DMS79 (cell line): Measurements from ENCODE around the gene KLRK1.
"Not testable (repeated sequence)": the region's sequence is repeated elsewhere in the genome, so short reads cannot be mapped to it uniquely, and the experiment has no call there.

Experiments used
- DNase-seq: peaks from one replicate; lab custom pipeline; 2025; lab: John Stamatoyannopoulos, UW

Gene KLRK1

DNA sequence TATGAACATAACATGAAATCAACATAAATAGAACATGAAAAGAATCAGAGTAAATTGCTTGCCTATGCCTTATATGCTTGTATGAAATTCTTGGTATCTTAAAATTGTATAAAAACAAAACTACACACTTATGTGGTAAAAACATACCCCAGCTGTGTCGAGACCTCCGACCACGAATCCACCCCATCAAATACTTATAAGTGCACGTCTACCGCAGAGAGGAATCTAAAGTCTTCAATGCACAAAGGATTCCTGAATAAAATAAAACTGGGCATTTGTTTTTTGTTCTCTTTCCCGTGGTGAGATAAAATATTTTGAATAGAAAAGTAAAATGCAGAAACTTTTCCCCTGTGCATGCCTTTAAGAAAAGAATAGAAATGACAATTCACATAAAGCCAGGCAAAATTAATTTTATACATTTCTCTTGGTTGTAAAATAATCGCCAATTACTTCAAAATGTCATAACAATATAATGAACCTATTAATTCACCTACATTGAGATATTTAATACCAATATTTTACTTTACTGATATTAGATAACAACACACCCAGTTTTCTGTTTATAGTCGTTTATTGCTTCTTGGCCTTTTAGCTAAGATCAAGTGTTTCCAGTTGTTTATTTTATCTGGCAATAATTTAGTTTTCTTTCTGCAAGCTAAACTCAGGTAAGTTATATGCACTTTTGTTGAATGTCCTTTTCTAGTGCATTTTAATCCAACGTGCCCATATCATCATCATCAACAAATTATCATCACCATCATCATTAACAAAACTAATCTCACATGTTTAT is 1.0 kb downstream of the KLRK1 start:
- DNase-seq = no peak

GRCh38 chr12:10387498-10387897 is 2.3 kb downstream of the KLRK1 start:
- not testable (repeated sequence) for DNase-seq

GRCh38 chr12:10386857-10387256 is 3.0 kb downstream of the KLRK1 start:
- DNase-seq = no peak

DNA sequence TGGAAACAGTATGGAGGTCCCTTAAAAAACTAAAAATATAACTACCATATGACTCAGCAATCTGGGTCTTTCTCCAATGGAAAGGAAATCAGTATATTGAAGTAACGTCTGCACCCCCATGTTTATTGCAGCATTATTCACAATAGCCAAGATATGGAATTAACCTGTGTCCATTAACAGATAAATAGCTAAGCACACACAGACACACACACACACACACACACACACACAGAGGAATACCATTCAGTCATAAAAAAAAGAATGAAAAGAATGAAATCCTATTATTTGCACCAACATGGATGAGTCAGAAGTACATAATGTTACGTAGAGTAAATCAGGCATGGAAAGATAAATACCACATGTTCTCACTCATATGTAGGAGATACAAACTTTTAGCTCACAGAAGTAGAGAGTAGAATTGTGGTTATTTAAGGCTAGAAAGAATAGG is 4.7 kb downstream of the KLRK1 start:
- DNase-seq = no peak

DNA sequence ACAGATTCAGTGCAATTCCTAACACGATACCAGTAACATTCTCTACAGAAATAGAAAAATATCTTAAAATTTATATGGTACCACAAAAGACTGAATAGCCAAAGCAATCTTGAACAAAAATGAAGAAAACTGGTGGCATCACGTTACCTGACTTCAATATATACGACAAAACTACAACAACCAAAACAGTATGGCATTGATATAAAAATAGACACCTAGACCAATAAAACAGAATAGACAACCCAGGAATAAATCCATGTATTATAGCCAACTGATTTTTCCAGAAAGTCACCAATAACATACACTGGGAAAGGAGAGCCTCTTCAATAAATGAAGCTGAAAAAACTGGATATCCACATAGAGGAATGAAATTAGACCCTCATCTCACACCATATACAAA is 5.7 kb downstream of the KLRK1 start:
- no peak for DNase-seq

DNA sequence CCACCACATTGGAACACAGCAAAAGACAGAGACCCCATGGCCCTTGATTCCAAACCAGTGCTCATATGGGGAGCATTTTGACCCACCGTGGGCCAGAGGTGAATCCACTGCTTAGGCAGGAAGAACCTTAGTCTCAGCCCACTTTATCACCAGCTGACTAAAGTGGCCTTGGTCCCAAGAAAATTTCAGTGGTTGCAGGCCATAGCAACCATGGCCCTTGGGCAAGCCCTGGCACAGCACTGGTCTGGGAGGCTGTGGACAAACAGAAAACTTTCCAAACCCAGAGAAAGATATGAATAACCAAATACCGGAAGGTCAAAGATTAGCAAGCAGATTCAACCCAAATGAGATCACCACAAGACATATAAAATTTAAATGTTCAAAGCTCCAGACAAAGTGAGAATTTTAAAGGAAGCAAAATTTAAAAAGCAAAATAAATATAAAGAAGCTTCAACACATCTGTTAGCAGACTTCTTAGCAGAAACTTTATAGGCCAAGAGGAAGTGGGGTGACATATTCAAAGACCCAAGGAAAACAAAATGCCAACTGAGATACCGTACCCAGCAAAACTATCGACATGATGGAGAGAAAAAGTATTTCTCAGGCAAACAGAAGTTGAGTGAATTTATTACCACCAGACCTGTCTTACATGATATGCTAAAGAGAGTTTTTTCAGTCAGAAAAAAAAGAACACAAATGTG is 7.8 kb downstream of the KLRK1 start:
- DNase-seq = no peak

DNA sequence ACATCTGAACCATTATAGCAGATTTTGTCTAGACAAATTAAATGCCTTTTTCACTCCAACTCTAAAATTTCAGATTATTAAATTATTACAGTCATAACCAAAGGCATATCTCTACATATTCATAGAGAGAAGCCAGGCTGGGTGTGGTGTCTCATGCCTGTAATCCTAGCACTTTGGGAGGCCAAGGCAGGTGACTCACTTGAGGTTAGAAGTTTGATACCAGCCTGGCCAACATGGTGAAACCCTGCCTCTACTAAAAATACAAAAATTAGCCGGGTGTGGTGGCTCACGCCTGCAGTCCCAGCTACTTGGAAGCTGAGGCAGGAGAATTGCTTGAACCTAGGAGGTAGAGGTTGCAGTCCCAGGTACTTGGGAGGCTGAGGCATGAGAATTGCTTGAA is 11.1 kb downstream of the KLRK1 start:
- DNase-seq = not testable (repeated sequence)

DNA sequence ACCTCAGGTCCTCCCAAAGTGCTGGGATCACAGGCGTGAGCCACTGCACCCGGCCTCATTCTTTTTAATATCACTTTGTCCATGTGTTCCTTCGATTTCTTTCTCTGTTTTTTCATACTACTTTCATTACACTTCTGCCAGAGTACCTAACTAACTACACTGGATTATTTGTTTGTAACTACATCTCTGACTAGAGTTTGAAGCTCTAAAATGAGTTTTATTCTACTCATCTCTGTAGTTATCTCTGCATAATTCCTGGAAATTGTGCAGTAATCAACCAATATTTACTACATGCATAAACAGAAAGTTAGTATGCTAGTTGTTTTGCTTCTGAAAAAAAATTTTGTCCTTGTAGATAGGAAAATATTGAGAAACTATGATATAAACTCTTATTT is 15.2 kb downstream of the KLRK1 start:
- no peak for DNase-seq

DNA sequence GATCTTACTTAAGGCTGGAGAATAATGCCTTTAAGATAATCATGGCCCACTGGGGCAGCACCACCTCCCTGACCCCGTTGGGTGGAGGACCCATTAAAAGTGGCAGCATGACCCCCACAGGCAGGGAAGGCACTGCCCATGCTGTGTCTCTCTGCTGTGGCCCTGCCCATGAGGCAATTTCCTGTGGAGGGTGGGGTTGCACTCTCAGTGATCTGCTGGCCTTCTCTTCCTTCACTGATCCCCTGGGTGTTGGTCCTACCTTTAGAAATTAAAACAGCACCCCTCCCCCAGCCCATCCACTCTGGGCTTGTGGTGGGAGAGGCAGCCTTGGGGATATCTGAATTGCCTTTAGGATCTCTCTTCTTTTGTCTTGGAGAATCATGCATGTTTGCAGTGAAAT is 17.3 kb downstream of the KLRK1 start:
- DNase-seq = no peak

DNA sequence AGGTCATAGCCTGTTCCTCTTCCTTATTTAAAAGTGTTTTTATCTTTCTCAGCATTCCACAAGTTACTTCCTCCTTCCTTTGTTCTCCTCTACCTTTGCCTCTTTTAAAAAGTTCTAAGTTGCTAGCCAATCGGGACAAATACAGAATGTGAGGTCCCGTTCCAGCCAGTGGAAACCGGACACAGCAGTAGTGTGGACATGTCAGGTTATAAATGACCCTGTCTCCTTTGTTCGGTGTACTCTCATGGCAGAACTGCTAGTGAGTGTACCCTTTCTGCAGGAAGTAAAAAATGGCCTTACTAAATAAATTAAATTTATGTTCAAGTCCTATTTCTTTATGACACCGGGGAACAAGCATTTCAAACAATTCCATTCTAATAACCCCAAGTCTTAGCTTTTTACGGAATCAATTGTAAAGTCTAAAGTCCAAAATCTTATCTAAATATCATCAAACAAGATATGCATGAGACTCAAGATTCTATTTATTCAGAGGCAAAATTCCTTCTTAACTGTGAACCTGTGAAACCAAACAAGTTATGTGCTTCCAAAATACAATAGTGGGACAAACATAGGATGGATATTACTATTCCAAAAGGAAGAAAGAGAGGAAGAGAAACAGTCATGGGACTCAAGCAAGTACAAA is 17.8 kb downstream of the KLRK1 start:
- not testable (repeated sequence) for DNase-seq

DNA sequence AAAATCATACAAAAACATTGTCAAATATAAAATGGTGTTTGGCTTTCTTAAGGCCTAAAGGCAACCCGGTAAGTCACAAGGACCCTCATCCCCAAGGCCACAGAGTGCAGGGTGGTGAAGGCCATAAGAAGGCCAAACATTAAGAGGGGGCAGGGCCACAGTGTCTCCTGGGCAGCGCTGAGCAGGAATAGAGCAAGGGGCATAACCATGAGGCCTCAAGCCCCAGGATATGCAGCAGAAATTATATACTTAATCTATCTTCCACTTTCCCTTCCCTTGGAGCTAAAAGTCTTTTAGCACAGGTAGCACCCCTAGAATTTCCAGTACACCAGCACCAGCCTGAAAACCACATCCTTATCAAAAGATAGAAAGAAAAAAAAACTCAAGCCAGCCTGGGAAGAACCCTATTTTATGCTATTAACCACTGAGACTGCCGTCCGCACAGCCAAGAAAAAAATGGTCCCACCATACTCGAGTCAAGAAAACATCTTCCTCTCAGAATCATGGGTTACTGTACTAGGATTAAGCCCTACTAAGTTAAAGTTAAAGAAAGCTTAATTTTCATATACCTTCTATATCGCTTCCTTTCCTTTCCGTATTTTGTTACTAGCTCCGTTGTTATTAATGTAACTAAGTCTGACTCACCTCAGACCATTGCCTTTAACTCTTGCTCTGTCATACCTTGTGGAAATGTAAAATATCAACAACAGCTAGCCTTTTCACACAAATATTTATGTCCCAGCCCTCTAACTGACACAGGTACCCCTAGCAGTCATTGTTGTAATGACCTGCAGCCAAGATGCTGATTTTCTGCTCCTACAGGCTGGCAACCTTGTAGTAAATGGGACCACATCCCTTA is 20.1 kb downstream of the KLRK1 start:
- DNase-seq = no peak

GRCh38 chr12:10368206-10369171 is 21.4 kb downstream of the KLRK1 start:
- no peak for DNase-seq

DNA sequence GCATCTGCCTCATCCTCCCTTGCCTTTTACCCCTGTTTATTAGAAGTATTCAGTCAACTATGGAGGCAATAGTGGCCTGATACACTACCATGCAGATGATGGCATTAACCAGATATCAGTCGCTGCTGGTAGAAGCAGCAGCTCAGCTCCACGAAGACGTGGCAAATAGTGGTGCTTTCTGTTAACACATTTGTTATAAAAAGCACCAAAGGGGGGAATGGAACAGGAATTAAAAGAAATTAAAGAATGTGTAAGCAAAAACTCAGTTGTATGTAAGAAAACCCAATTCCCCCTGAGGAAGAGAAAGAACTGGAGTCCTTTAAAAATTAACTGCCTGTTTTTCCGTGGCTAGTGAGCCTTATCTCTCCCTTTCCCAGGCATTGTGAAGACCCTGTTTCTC is 22.1 kb downstream of the KLRK1 start:
- DNase-seq = not testable (repeated sequence)

- DNase-seq = peak; percentile 49
These were observed 23.0 kb downstream of the KLRK1 start for GRCh38 chr12:10366875-10367274.

GRCh38 chr12:10365696-10366405 is 24.0 kb downstream of the KLRK1 start:
- DNase-seq = peak; percentile 10

DNA sequence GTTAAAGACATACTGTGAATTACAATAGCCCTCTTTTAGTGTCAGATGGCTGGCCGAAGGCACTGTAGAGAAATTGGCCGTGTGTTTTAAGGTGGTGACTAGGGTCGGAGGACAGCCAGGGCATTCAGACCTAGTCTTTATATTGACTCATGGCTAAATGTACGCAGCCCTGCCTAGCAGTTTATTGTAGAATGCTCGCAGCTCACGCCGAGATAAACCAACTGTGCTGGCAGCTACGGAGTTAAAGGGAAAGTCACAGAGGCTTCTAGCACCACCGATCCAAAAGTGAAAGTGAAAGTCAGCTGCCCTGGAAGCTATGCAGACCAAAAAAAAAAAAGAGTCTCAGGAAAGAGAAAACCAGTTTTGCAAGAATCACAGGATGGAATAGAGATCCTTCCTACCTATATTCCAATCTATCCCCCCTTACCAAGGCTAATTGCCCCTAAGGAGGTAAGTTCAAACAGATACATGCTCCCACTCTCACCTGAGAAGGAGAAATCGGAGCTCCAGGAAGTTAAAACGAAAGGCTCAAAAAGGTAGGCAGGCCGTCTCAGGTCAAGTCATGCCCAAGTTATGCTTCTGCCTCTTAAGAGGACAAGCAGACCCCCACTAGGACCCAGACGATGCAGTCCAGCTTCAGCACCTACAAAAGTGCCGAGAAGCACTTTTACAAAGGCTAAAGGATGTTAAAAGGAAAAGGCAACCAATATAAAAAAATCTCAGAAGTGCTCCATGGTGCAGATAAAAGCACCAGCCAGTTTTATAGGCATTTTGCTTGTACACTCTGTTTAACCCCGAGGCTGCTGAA is 24.8 kb downstream of the KLRK1 start:
- peak; percentile 93 for DNase-seq

DNA sequence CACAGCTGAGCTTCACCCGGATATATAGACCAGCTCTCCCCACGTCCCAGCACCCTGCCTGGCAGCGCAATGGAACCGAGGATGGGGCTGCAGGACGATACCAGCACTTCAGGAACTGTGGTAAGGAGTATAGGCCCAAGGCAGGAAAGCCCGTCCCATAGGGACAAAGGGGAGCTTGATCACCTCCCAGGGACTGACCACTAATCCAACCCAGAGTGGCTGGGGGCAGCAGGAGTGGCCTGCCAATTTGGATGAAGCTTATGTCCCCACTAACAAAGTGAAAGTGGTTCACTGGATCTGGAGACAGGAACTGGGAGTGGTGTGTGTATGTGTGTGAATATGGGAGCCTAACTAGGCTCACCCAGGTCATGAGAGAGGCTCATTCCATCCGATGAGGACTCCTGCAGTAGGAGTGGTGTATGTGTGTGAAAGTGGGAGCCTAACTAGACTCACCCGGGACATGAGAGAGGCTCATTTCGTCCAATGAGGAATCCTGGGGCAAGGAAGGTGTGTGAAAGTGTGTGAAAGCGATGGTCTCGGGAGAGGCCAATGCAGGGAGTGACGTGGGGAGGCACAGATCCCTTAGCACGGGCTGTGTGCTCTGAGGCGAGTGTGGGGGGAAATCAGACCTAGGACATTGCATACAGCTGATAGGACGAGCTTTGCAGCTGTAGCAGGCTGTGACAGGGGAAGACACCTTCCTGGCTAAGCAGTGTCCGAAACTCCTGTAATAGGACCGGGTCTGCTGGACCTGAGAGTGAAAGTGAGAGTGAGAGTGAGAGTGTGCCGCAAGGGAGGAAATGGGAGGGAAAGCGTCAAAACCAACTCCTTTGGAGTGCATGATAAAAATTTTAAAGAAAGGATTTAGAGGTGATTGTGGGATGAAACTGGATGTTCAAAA is 25.7 kb downstream of the KLRK1 start:
- peak; percentile 69 for DNase-seq

- peak; percentile 35 for DNase-seq
These were observed 26.3 kb downstream of the KLRK1 start for GRCh38 chr12:10363658-10363913.
